Measurements from ENCODE around the gene EMC9. TPM values are rescaled to one million over a fixed set of nuclear protein-coding genes. Genes with fewer than 3 reads are reported as not detected.
"Not testable (repeated sequence)": the region's sequence is repeated elsewhere in the genome, so short reads cannot be mapped to it uniquely, and the experiment has no call there.

Gene EMC9
- total RNA-seq, 4 donors from 2014 or later, result 6.4 to 15.4 (median 10.4) TPM

- Histone ChIP-seq H3K4me3 (no peak overlapping the region), H3K4me1 (peaks cover 0 to 20% (median 1%) of the 10 kb centered on the region in 3 donors), H3K36me3 (no peaks in the 10 kb centered on the region), H3K27me3 (no peaks in the 10 kb centered on the region), H3K27ac (no peak overlapping the region), H3K9me3 (no peaks in the 10 kb centered on the region)
- ATAC-seq, result no peak
- TF ChIP-seq EP300 (IDR thresholded peaks at IDR 0.05) (no peak), POLR2A (IDR thresholded peaks at IDR 0.05) (no peak), CTCF (IDR thresholded peaks at IDR 0.05) (no peak)
- WGBS, 2 donors (ENCODE audit: low coverage in 1 of 2), result 56 to 75% methylated on average over 1 of the region's 1 CpG
Measured at GRCh38 chr14:24110523-24110922, 30.9 kb downstream of the EMC9 start.

- no peak overlapping the region for H3K4me3 ChIP-seq
- H3K9me3 ChIP-seq, result no peaks in the 10 kb centered on the region
- H3K27me3 ChIP-seq, result no peaks in the 10 kb centered on the region
- TF ChIP-seq EP300 (IDR thresholded peaks at IDR 0.05) (no peak), CTCF (IDR thresholded peaks at IDR 0.05) (no peak), POLR2AphosphoS5 (IDR thresholded peaks at IDR 0.05) (no peak), POLR2A (IDR thresholded peaks at IDR 0.05) (no peak)
- WGBS, 2 donors (ENCODE audit: low coverage in 1 of 2), result 87% methylated on average over 6 to 9 of the region's 9 CpGs
- no peaks in the 10 kb centered on the region for H3K36me3 ChIP-seq
- H3K27ac ChIP-seq, result no peak overlapping the region
- no peak for ATAC-seq
- H3K4me1 ChIP-seq, result peaks cover 0 to 18% (median 0%) of the 10 kb centered on the region in 3 donors
Measured at GRCh38 chr14:24110060-24110459, 31.3 kb downstream of the EMC9 start.

GRCh38 chr14:24108336-24108874 lies 33.0 kb downstream of the EMC9 start:
- H3K4me3 ChIP-seq, result no peak overlapping the region
- H3K9me3 ChIP-seq, result no peaks in the 10 kb centered on the region
- peaks cover 0 to 11% of the 10 kb centered on the region in 2 donors for H3K36me3 ChIP-seq
- 17 to 39% methylated on average over 2 to 5 of the region's 5 CpGs for WGBS, 2 donors (ENCODE audit: low coverage in 1 of 2)
- no peaks in the 10 kb centered on the region for H3K27me3 ChIP-seq
- TF ChIP-seq CTCF (IDR thresholded peaks at IDR 0.05), result no peak
- TF ChIP-seq POLR2A (IDR thresholded peaks at IDR 0.05), result no peak
- no peak for TF ChIP-seq POLR2AphosphoS5 (IDR thresholded peaks at IDR 0.05)
- no peak for TF ChIP-seq EP300 (IDR thresholded peaks at IDR 0.05)
- H3K27ac ChIP-seq, result peak overlapping the region in 1 of 4 donors; percentile 32
- peaks cover 0 to 16% (median 0%) of the 10 kb centered on the region in 3 donors for H3K4me1 ChIP-seq
- peak; percentile 8 for ATAC-seq

GRCh38 chr14:24106672-24107271 lies 34.6 kb downstream of the EMC9 start:
- TF ChIP-seq POLR2AphosphoS5 (IDR thresholded peaks at IDR 0.05) (no peak), CTCF (IDR thresholded peaks at IDR 0.05) (no peak), POLR2A (IDR thresholded peaks at IDR 0.05) (no peak), EP300 (IDR thresholded peaks at IDR 0.05) (no peak)
- no peaks in the 10 kb centered on the region for H3K9me3 ChIP-seq
- no peak for ATAC-seq
- H3K36me3 ChIP-seq, result peaks cover 0 to 20% of the 10 kb centered on the region in 2 donors
- no peak overlapping the region for H3K4me3 ChIP-seq
- 89 to 96% methylated on average over 4 of the region's 4 CpGs for WGBS, 2 donors (ENCODE audit: low coverage in 1 of 2)
- peaks cover 0 to 11% (median 0%) of the 10 kb centered on the region in 3 donors for H3K4me1 ChIP-seq
- no peak overlapping the region for H3K27ac ChIP-seq
- H3K27me3 ChIP-seq, result no peaks in the 10 kb centered on the region

- not testable (repeated sequence) for H3K9me3 ChIP-seq, H3K27ac ChIP-seq, ATAC-seq, H3K4me3 ChIP-seq, H3K27me3 ChIP-seq
- Histone ChIP-seq H3K4me1 (peaks cover 0 to 11% (median 0%) of the 10 kb centered on the region in 3 donors), H3K36me3 (peaks cover 0 to 22% of the 10 kb centered on the region in 2 donors)
- WGBS, 2 donors (ENCODE audit: low coverage in 1 of 2), result 57 to 84% methylated on average over 1 to 8 of the region's 8 CpGs
Measured at GRCh38 chr14:24105609-24106239, 35.7 kb downstream of the EMC9 start.

Data from gastroesophageal sphincter (tissue), 4 donors.